Measurements from ENCODE around the gene ZNF664. TPM values are rescaled to one million over a fixed set of nuclear protein-coding genes. Genes with fewer than 3 reads are reported as not detected.
A peak's percentile ranks its signal among the peaks of the same experiment; 100 is the strongest.

The ZNF664 gene
- total RNA-seq, 2 experiments from 2014 or later, result 46.4 to 48.3 TPM

GRCh38 chr12:124002654-124003053, 29.6 kb downstream of the ZNF664 start:
- intact Hi-C loops (cut with DNase I, micrococcal nuclease), result no loop called here
- Mint-ChIP-seq H3K4me3 (no peak overlapping the region), H3K27me3 (no peaks in the 10 kb centered on the region), H3K9me3 (ENCODE audit: low read depth) (no peaks in the 10 kb centered on the region), H3K27ac (no peak overlapping the region), H3K4me1 (peaks cover 21% of the 10 kb centered on the region), H3K36me3 (ENCODE audit: low read depth) (peaks cover 9% of the 10 kb centered on the region)
- DNase-seq (no peak), ATAC-seq (no peak)
- ChIA-PET POLR2A (no interaction called here), CTCF (interaction anchor here (1.0 kb wide), 1 partner anchor 34 kb away, joined by 4 read pairs; no protein-coding TSS in a partner anchor)

GRCh38 chr12:124004233-124004875, 31.3 kb downstream of the ZNF664 start:
- Mint-ChIP-seq H3K27me3 (no peaks in the 10 kb centered on the region), H3K9me3 (ENCODE audit: low read depth) (no peaks in the 10 kb centered on the region), H3K4me1 (peaks cover 31% of the 10 kb centered on the region), H3K36me3 (ENCODE audit: low read depth) (peaks cover 11% of the 10 kb centered on the region), H3K27ac (no peak overlapping the region), H3K4me3 (no peak overlapping the region)
- ChIA-PET POLR2A (no interaction called here), CTCF (interaction anchor here (1.7 kb wide), 1 partner anchor 9 kb away, joined by 7 read pairs; no protein-coding TSS in a partner anchor)
- intact Hi-C loops (cut with DNase I, micrococcal nuclease), result no loop called here
- ATAC-seq (no peak), DNase-seq (no peak)

- intact Hi-C loops (cut with DNase I, micrococcal nuclease), result no loop called here
- Mint-ChIP-seq H3K4me3 (peak overlapping the region; percentile 56), H3K9me3 (ENCODE audit: low read depth) (no peaks in the 10 kb centered on the region), H3K27me3 (no peaks in the 10 kb centered on the region), H3K4me1 (peaks cover 31% of the 10 kb centered on the region), H3K36me3 (ENCODE audit: low read depth) (peaks cover 20% of the 10 kb centered on the region), H3K27ac (peak overlapping the region; percentile 88)
- ChIA-PET CTCF (interaction anchor here (0.5 to 1.6 kb wide), 10 partner anchors 11 to 640 kb away, joined by 3 to 9 read pairs (median 3); no protein-coding TSS in a partner anchor), POLR2A (interaction anchor here (0.5 kb wide), 1 partner anchor 694 kb away, joined by 3 read pairs; no protein-coding TSS in a partner anchor)
- DNase-seq (peak; percentile 72), ATAC-seq (peak; percentile 79)
Observed at GRCh38 chr12:124006085-124006845, 33.2 kb downstream of the ZNF664 start.

- CTCF ChIA-PET, result interaction anchor here (0.5 to 1.6 kb wide), 7 partner anchors 12 to 414 kb away, joined by 3 to 9 read pairs (median 4); no protein-coding TSS in a partner anchor
- Mint-ChIP-seq H3K27ac (peak overlapping the region; percentile 88), H3K36me3 (ENCODE audit: low read depth) (peaks cover 26% of the 10 kb centered on the region)
Observed at GRCh38 chr12:124006846-124007713, 34.1 kb downstream of the ZNF664 start.

GRCh38 chr12:124007826-124008570, 35.0 kb downstream of the ZNF664 start:
- ATAC-seq, result peak; percentile 63
- DNase-seq, result peak; percentile 44
- POLR2A ChIA-PET, result no interaction called here
- intact Hi-C loops (cut with DNase I, micrococcal nuclease), result no loop called here
- H3K27me3 Mint-ChIP-seq, result no peaks in the 10 kb centered on the region
- CTCF ChIA-PET, result interaction anchor here (0.6 kb wide), 2 partner anchors 77 to 125 kb away, joined by 3 read pairs; no protein-coding TSS in a partner anchor
- peak overlapping the region; percentile 16 for H3K27ac Mint-ChIP-seq
- no peaks in the 10 kb centered on the region for H3K9me3 Mint-ChIP-seq (ENCODE audit: low read depth)
- H3K4me1 Mint-ChIP-seq, result peaks cover 31% of the 10 kb centered on the region
- no peak overlapping the region for H3K4me3 Mint-ChIP-seq
- H3K36me3 Mint-ChIP-seq (ENCODE audit: low read depth), result peaks cover 34% of the 10 kb centered on the region

More at GRCh38 chr12:124006846-124007713, 34.1 kb downstream of the ZNF664 start:
- H3K4me1 Mint-ChIP-seq, result peaks cover 31% of the 10 kb centered on the region
- POLR2A ChIA-PET, result no interaction called here
- no peaks in the 10 kb centered on the region for H3K9me3 Mint-ChIP-seq (ENCODE audit: low read depth)
- H3K4me3 Mint-ChIP-seq, result peak overlapping the region; percentile 56
- H3K27me3 Mint-ChIP-seq, result no peaks in the 10 kb centered on the region
- no peak for ATAC-seq
- intact Hi-C loops (cut with DNase I, micrococcal nuclease), result no loop called here
- DNase-seq, result no peak

GRCh38 chr12:124008595-124008994, 35.6 kb downstream of the ZNF664 start:
- ATAC-seq (no peak), DNase-seq (no peak)
- Mint-ChIP-seq H3K4me3 (no peak overlapping the region), H3K27ac (no peak overlapping the region), H3K9me3 (ENCODE audit: low read depth) (no peaks in the 10 kb centered on the region), H3K4me1 (peaks cover 31% of the 10 kb centered on the region), H3K36me3 (ENCODE audit: low read depth) (peaks cover 40% of the 10 kb centered on the region), H3K27me3 (no peaks in the 10 kb centered on the region)
- intact Hi-C loops (cut with DNase I, micrococcal nuclease), result no loop called here
- CTCF ChIA-PET, result no interaction called here
- POLR2A ChIA-PET, result no interaction called here

- no peak for ATAC-seq
- DNase-seq, result no peak
- Mint-ChIP-seq H3K36me3 (ENCODE audit: low read depth) (peaks cover 48% of the 10 kb centered on the region), H3K27ac (no peak overlapping the region), H3K4me3 (no peak overlapping the region), H3K4me1 (peaks cover 35% of the 10 kb centered on the region), H3K27me3 (no peaks in the 10 kb centered on the region), H3K9me3 (ENCODE audit: low read depth) (no peaks in the 10 kb centered on the region)
- ChIA-PET POLR2A (no interaction called here), CTCF (no interaction called here)
- intact Hi-C loops (cut with DNase I, micrococcal nuclease), result no loop called here
Observed at GRCh38 chr12:124009781-124010180, 36.8 kb downstream of the ZNF664 start.

GRCh38 chr12:124010687-124011086, 37.7 kb downstream of the ZNF664 start:
- peaks cover 32% of the 10 kb centered on the region for H3K4me1 Mint-ChIP-seq
- no peaks in the 10 kb centered on the region for H3K9me3 Mint-ChIP-seq (ENCODE audit: low read depth)
- H3K27me3 Mint-ChIP-seq, result no peaks in the 10 kb centered on the region
- H3K27ac Mint-ChIP-seq, result no peak overlapping the region
- POLR2A ChIA-PET, result no interaction called here
- ATAC-seq, result no peak
- no peak overlapping the region for H3K4me3 Mint-ChIP-seq
- intact Hi-C loops (cut with DNase I, micrococcal nuclease), result no loop called here
- H3K36me3 Mint-ChIP-seq (ENCODE audit: low read depth), result peaks cover 45% of the 10 kb centered on the region
- CTCF ChIA-PET, result interaction anchor here (1.1 kb wide), 1 partner anchor 12 kb away, joined by 3 read pairs; no protein-coding TSS in a partner anchor
- no peak for DNase-seq

- ChIA-PET POLR2A (no interaction called here), CTCF (interaction anchor here (0.8 to 1.1 kb wide), 2 partner anchors 12 to 13 kb away, joined by 3 read pairs; no protein-coding TSS in a partner anchor)
- Mint-ChIP-seq H3K4me1 (peaks cover 23% of the 10 kb centered on the region), H3K4me3 (no peak overlapping the region), H3K27me3 (no peaks in the 10 kb centered on the region), H3K27ac (no peak overlapping the region), H3K9me3 (ENCODE audit: low read depth) (no peaks in the 10 kb centered on the region), H3K36me3 (ENCODE audit: low read depth) (peaks cover 39% of the 10 kb centered on the region)
- no peak for DNase-seq
- intact Hi-C loops (cut with DNase I, micrococcal nuclease), result no loop called here
- ATAC-seq, result no peak
Observed at GRCh38 chr12:124011435-124012115, 38.6 kb downstream of the ZNF664 start.

- Mint-ChIP-seq H3K27me3 (no peaks in the 10 kb centered on the region), H3K36me3 (ENCODE audit: low read depth) (peaks cover 36% of the 10 kb centered on the region), H3K27ac (no peak overlapping the region), H3K9me3 (ENCODE audit: low read depth) (no peaks in the 10 kb centered on the region), H3K4me1 (peaks cover 10% of the 10 kb centered on the region), H3K4me3 (no peak overlapping the region)
- ATAC-seq, result no peak
- CTCF ChIA-PET, result interaction anchor here (5.0 kb wide), 1 partner anchor 18 kb away, joined by 22 read pairs; no protein-coding TSS in a partner anchor
- no peak for DNase-seq
- intact Hi-C loops (cut with DNase I, micrococcal nuclease), result no loop called here
- POLR2A ChIA-PET, result interaction anchor here (0.6 kb wide), 1 partner anchor 17 kb away, joined by 3 read pairs; no protein-coding TSS in a partner anchor
Observed at GRCh38 chr12:124013073-124013472, 40.1 kb downstream of the ZNF664 start.
